Measurements from ENCODE around the gene VAX1. TPM values are rescaled to one million over a fixed set of nuclear protein-coding genes. Genes with fewer than 3 reads are reported as not detected.
A peak's percentile ranks its signal among the peaks of the same experiment; 100 is the strongest.

Gene VAX1
- total and polyA plus RNA-seq, 8 donors, result not detected

- intact Hi-C loops (cut with DNase I; ENCODE audit: low total_unique reads), result no loop called here
- no peak for TF ChIP-seq CTCF (IDR thresholded peaks at IDR 0.05)
Observed at GRCh38 chr10:117126034-117126433, 12.0 kb downstream of the VAX1 start.

GRCh38 chr10:117112220-117112619, 25.9 kb downstream of the VAX1 start:
- WGBS, 5 donors, result 23 to 46% (median 35%) methylated on average over 1 of the region's 1 CpG
- DNase-seq, result no peak
- no peak overlapping the region for H3K4me3 ChIP-seq
- H3K4me1 ChIP-seq, result no peaks in the 10 kb centered on the region
- H3K27me3 ChIP-seq, result peaks cover 0 to 39% (median 0%) of the 10 kb centered on the region in 3 donors
- TF ChIP-seq POLR2AphosphoS5 (IDR thresholded peaks at IDR 0.05), result no peak
- TF ChIP-seq CTCF (IDR thresholded peaks at IDR 0.05), result peak in 1 of 7 experiments; percentile 10
- no peak for TF ChIP-seq POLR2A (IDR thresholded peaks at IDR 0.05)
- TF ChIP-seq EP300 (IDR thresholded peaks at IDR 0.05), result no peak
- intact Hi-C loops (cut with DNase I; ENCODE audit: low total_unique reads), result no loop called here
- no peak overlapping the region for H3K27ac ChIP-seq
- no peaks in the 10 kb centered on the region for H3K9me3 ChIP-seq
- H3K36me3 ChIP-seq, result no peaks in the 10 kb centered on the region

More at GRCh38 chr10:117126034-117126433, 12.0 kb downstream of the VAX1 start:
- Histone ChIP-seq H3K36me3 (no peaks in the 10 kb centered on the region), H3K27ac (no peak overlapping the region), H3K9me3 (no peaks in the 10 kb centered on the region), H3K4me3 (no peak overlapping the region), H3K27me3 (peaks cover 3 to 82% (median 22%) of the 10 kb centered on the region in 3 donors), H3K4me1 (peaks cover under 1 to 3% (median 1%) of the 10 kb centered on the region in 4 donors)
- DNase-seq, result no peak
- 33 to 65% (median 57%) methylated on average over 18 to 26 of the region's 26 CpGs for WGBS, 5 donors

GRCh38 chr10:117107238-117107637, 30.8 kb downstream of the VAX1 start:
- 10 to 43% (median 23%) methylated on average over 4 of the region's 4 CpGs for WGBS, 5 donors
- TF ChIP-seq POLR2A (IDR thresholded peaks at IDR 0.05), result no peak
- TF ChIP-seq CTCF (IDR thresholded peaks at IDR 0.05), result no peak
- TF ChIP-seq POLR2AphosphoS5 (IDR thresholded peaks at IDR 0.05), result no peak
- no peak for TF ChIP-seq EP300 (IDR thresholded peaks at IDR 0.05)
- Histone ChIP-seq H3K4me1 (no peaks in the 10 kb centered on the region), H3K4me3 (no peak overlapping the region), H3K36me3 (no peaks in the 10 kb centered on the region), H3K9me3 (no peaks in the 10 kb centered on the region), H3K27ac (no peak overlapping the region), H3K27me3 (peaks cover 0 to 21% (median 0%) of the 10 kb centered on the region in 3 donors)
- intact Hi-C loops (cut with DNase I; ENCODE audit: low total_unique reads), result no loop called here
- no peak for DNase-seq

GRCh38 chr10:117096599-117097201, 41.4 kb downstream of the VAX1 start:
- Histone ChIP-seq H3K4me3 (no peak overlapping the region), H3K36me3 (no peaks in the 10 kb centered on the region), H3K27ac (no peak overlapping the region), H3K9me3 (no peaks in the 10 kb centered on the region), H3K4me1 (no peaks in the 10 kb centered on the region), H3K27me3 (peaks cover 0 to 17% (median 0%) of the 10 kb centered on the region in 3 donors)
- intact Hi-C loops (cut with DNase I; ENCODE audit: low total_unique reads), result no loop called here
- 76 to 83% (median 77%) methylated on average over 9 of the region's 9 CpGs for WGBS, 5 donors
- no peak for DNase-seq
- TF ChIP-seq EP300 (IDR thresholded peaks at IDR 0.05), result no peak
- TF ChIP-seq CTCF (IDR thresholded peaks at IDR 0.05), result no peak
- TF ChIP-seq POLR2A (IDR thresholded peaks at IDR 0.05), result no peak
- no peak for TF ChIP-seq POLR2AphosphoS5 (IDR thresholded peaks at IDR 0.05)
